Thoracic aorta (tissue), 2 donors: ENCODE measurements around the gene CIB4. TPM values are rescaled to one million over a fixed set of nuclear protein-coding genes. Genes with fewer than 3 reads are reported as not detected.

Experiments
- ATAC-seq: fragments of 150-250 bp; one replicate; pipeline ENCODE4 v1.8.0; 2017; ENCODE audit warnings: low read depth; ENCODE audit not compliant: insufficient number of reproducible peaks, low FRiP score
- DNase-seq: peaks from one replicate; pipeline ENCODE4 v3.0.0-alpha.2; 2020; ENCODE audit warnings: low spot score
- H3K27ac ChIP-seq, 2 donors: fragments of 200-600 bp; sonication (generic); 1 replicate in 1 of 2; 2 replicates in 1 of 2; pipeline ENCODE4 v1.5.1; 2016; ENCODE audit warnings: mild to moderate bottlenecking in 2 of 2, moderate library complexity in 2 of 2
- H3K27me3 ChIP-seq: fragments of 200-600 bp; sonication (generic); replicated peaks from 2 replicates; pipeline ENCODE4 v1.6.0; 2016; ENCODE audit warnings: mild to moderate bottlenecking; ENCODE audit not compliant: insufficient read depth
- H3K36me3 ChIP-seq: fragments of 200-600 bp; sonication (generic); one replicate; pipeline ENCODE4 v1.5.1; 2016
- H3K4me1 ChIP-seq, 2 donors: fragments of 200-600 bp; sonication (generic); 1 replicate in 1 of 2; 2 replicates in 1 of 2; pipeline versions ENCODE4 v1.5.1 to v1.6.0; 2016; ENCODE audit warnings: low read depth in 2 of 2, mild to moderate bottlenecking in 1 of 2; ENCODE audit not compliant: control insufficient read depth in 1 of 2
- H3K4me3 ChIP-seq: fragments of 200-600 bp; sonication (generic); 2 replicates; pipeline ENCODE4 v1.5.1; 2016; ENCODE audit warnings: mild to moderate bottlenecking
- H3K9me3 ChIP-seq: fragments of 200-600 bp; sonication (generic); 2 replicates; pipeline ENCODE4 v1.5.1; 2016
- total RNA-seq, 2 donors: library from RNA; depleted of rRNA; stranded (reverse); fragments of >200 nt; gene quantifications; one replicate each; pipeline versions ENCODE4 v1.1.0 to v1.2.3, GENCODE V29; 2016
- TF ChIP-seq, protein P1 (sequence below): fragments of 200-600 bp; sonication (generic); IDR thresholded peaks from one replicate; pipeline ENCODE4 v1.5.1; 2019; ENCODE audit warnings: antibody characterized with exemption

CIB4 gene
- total RNA-seq, 2 donors from 2014 or later = not detected

DNA sequence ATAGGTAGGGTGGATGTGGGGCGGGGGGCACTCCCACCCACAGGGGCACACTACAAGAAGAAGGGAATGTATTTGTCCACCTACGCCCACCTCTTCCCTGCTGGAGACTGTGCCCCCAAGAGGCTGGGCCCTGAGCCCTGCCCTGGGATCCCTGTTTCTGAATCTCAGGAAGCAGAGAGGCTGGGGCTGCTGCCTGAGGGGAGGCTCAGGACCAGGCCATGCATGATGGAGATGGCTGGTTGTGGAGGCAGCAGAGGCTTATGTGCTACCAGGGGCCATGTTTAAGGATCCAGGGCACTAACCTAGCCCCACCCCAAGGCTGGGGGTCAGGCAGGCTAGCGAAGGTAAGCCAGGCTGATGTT is 82.1 kb downstream of the CIB4 start:
- Histone ChIP-seq H3K36me3 (no peaks in the 10 kb centered on the region), H3K27me3 (no peaks in the 10 kb centered on the region), H3K4me3 (no peak overlapping the region), H3K27ac (no peak overlapping the region), H3K4me1 (peaks cover 4 to 19% of the 10 kb centered on the region in 2 donors), H3K9me3 (no peaks in the 10 kb centered on the region)
- ATAC-seq (no peak), DNase-seq (no peak)
- TF ChIP-seq, protein P1, sequence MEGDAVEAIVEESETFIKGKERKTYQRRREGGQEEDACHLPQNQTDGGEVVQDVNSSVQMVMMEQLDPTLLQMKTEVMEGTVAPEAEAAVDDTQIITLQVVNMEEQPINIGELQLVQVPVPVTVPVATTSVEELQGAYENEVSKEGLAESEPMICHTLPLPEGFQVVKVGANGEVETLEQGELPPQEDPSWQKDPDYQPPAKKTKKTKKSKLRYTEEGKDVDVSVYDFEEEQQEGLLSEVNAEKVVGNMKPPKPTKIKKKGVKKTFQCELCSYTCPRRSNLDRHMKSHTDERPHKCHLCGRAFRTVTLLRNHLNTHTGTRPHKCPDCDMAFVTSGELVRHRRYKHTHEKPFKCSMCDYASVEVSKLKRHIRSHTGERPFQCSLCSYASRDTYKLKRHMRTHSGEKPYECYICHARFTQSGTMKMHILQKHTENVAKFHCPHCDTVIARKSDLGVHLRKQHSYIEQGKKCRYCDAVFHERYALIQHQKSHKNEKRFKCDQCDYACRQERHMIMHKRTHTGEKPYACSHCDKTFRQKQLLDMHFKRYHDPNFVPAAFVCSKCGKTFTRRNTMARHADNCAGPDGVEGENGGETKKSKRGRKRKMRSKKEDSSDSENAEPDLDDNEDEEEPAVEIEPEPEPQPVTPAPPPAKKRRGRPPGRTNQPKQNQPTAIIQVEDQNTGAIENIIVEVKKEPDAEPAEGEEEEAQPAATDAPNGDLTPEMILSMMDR = no peak

DNA sequence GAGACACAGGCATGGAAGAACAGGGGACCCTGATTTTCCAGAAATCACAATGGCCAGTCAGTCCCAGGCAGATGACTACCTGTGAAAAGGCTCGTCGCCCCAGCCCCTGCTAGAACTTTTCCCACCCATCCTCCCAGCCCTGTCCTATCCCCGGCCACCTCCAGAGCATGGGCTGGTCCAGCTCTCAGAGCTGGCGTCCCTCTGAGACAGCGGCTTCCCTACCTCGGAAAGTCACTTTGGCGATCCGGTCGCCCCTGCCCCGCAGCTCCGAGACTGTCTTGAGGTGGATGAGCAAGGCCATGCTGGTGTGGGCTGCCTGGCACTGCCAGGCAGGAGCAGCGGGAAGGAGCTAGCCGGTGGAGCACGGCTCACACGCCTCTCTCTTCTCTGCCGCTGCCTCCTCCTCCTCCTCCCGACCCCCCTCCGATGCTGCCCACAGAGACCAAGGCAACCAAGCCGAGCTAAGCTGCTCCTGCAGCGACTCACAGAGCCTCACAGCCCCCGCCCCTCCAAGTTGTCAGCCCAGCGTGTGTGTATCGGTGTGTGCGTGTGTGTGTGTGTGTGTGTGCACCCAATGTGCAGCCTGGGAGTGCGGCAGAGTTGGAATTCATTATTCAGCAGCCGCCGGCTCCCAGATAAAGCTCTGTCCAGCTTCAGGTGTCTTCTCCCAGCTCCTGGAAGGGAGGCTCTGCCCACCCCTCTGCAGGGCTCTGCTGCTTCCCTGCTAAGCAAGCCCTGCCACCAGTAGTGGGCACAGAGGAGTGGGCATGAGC is 82.7 kb downstream of the CIB4 start:
- no peak overlapping the region for H3K4me3 ChIP-seq
- no peak for DNase-seq
- no peaks in the 10 kb centered on the region for H3K27me3 ChIP-seq

DNA sequence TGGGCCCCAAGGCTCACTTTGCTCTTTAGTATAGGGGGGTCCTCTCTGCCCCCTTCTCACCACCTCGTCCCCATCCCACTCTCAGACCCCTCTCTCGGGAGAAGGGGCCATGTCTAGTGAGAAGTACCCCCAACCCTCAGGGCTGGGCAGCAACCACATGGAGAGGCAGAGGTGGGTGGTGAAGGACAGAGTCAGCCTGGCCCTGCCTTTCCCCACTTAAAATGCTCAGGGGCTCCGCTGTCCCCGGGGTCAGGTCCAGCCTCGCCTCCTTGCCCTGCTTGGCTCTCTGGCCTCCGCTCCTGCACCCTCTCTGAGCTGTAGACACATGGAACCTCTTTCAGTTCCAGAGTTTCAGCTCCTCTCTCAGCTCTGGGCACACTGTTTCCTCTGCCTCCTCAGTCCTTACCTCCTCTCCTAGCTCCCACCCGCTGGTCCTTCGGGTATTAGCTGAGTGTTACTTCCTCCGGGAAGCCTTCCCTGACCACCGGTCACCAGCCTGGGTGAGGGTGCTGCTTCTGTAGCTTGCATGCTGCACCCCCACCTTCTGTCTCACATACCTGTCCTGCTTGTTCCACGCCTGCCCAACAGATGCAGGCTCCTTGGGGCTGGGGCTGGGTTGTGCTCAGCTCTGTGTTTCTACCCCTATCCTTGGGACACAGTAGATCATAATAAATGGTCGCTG is 83.8 kb downstream of the CIB4 start:
- Histone ChIP-seq H3K27me3 (no peaks in the 10 kb centered on the region), H3K9me3 (no peaks in the 10 kb centered on the region)

More for the DNA sequence above, 82.7 kb downstream of the CIB4 start:
- TF ChIP-seq, protein P1 = no peak
- H3K9me3 ChIP-seq = no peaks in the 10 kb centered on the region
- peaks cover 2 to 14% of the 10 kb centered on the region in 2 donors for H3K4me1 ChIP-seq
- ATAC-seq = no peak
- H3K27ac ChIP-seq = no peak overlapping the region
- H3K36me3 ChIP-seq = no peaks in the 10 kb centered on the region

DNA sequence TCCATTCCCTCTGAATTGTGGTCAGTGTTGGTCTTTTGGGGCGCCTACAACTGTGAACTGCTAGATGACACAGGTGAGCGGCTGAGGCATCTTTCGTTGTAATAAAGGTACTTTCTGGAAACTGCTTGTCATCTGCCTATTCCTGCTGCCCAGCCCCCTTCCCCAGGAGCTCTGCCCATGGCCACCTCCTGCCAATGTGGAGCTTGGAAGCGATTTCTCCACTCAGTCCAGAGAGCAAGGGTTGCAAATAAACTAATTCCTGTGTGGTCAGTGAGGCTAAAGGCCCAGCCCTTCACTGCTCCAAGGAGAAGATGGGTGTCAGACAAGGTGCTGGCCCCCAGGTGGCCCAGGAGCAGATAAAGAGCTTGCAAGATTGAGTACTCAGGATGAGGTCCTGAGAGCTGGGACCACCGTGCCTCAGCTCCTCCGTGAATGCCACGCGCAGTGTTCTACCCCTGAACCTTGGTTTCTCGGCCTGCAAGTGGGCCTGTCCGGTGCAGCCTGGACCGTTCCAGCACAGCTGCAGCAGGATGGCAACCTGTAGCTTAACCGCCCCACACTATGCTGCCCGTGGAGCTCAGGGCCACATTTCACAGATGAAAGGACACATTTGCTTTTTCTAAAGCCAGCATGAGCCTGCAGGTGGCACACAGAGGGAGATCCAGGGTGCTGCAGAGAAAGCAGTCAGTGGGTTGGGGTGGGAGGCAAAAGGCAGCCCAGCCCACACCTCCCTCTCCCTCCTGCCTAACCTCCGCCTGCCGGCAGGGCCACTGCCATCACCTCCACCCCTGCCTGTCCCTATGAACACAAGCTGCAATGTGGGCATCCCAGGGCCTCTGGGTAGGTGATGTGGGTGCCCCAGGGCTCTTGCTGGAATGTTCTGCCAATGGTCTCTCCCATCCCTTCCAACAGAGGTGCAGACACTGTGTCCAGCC is 84.6 kb downstream of the CIB4 start:
- TF ChIP-seq, protein P1 = no peak
- no peak for DNase-seq

More for the DNA sequence above, 83.8 kb downstream of the CIB4 start:
- no peak overlapping the region for H3K27ac ChIP-seq
- no peaks in the 10 kb centered on the region for H3K36me3 ChIP-seq
- peaks cover 0 to 3% of the 10 kb centered on the region in 2 donors for H3K4me1 ChIP-seq
- H3K4me3 ChIP-seq = no peak overlapping the region
- no peak for DNase-seq
- TF ChIP-seq, protein P1 = no peak
- no peak for ATAC-seq

More for the DNA sequence above, 84.6 kb downstream of the CIB4 start:
- Histone ChIP-seq H3K27ac (no peak overlapping the region), H3K27me3 (no peaks in the 10 kb centered on the region), H3K4me3 (no peak overlapping the region), H3K36me3 (no peaks in the 10 kb centered on the region), H3K4me1 (no peaks in the 10 kb centered on the region), H3K9me3 (no peaks in the 10 kb centered on the region)
- ATAC-seq = no peak
